Measurements from ENCODE around the gene HRG.

HRG gene

GRCh38 chr3:186620213-186621092 lies 45.4 kb upstream of the HRG start:
- no peak for DNase-seq
- intact Hi-C loops (cut with DNase I; ENCODE audit: low total_unique reads) = no loop called here
- Histone ChIP-seq H3K4me1 (peaks cover 0 to 10% (median 9%) of the 10 kb centered on the region in 4 donors), H3K9me3 (no peaks in the 10 kb centered on the region), H3K4me3 (no peak overlapping the region), H3K27ac (no peak overlapping the region), H3K27me3 (peaks cover 0 to 8% of the 10 kb centered on the region in 2 donors), H3K36me3 (no peaks in the 10 kb centered on the region)
- no peak for TF ChIP-seq CTCF (IDR thresholded peaks at IDR 0.05)

GRCh38 chr3:186621894-186622650 lies 43.7 kb upstream of the HRG start:
- intact Hi-C loops (cut with DNase I; ENCODE audit: low total_unique reads) = no loop called here
- peaks cover 0 to 16% of the 10 kb centered on the region in 2 donors for H3K27me3 ChIP-seq
- no peak overlapping the region for H3K4me3 ChIP-seq
- no peaks in the 10 kb centered on the region for H3K9me3 ChIP-seq
- no peaks in the 10 kb centered on the region for H3K36me3 ChIP-seq
- no peak for TF ChIP-seq CTCF (IDR thresholded peaks at IDR 0.05)
- peaks cover 0 to 6% (median 4%) of the 10 kb centered on the region in 4 donors for H3K4me1 ChIP-seq
- DNase-seq = no peak
- no peak overlapping the region for H3K27ac ChIP-seq

GRCh38 chr3:186622651-186623310 lies 43.0 kb upstream of the HRG start:
- Histone ChIP-seq H3K27ac (no peak overlapping the region), H3K4me3 (no peak overlapping the region), H3K4me1 (no peaks in the 10 kb centered on the region), H3K27me3 (peaks cover 0 to 14% of the 10 kb centered on the region in 2 donors), H3K36me3 (no peaks in the 10 kb centered on the region), H3K9me3 (no peaks in the 10 kb centered on the region)
- TF ChIP-seq CTCF (IDR thresholded peaks at IDR 0.05) = no peak
- intact Hi-C loops (cut with DNase I; ENCODE audit: low total_unique reads) = no loop called here
- no peak for DNase-seq

- H3K36me3 ChIP-seq = no peaks in the 10 kb centered on the region
- H3K4me1 ChIP-seq = no peaks in the 10 kb centered on the region
- H3K4me3 ChIP-seq = no peak overlapping the region
- intact Hi-C loops (cut with DNase I; ENCODE audit: low total_unique reads) = no loop called here
- TF ChIP-seq CTCF (IDR thresholded peaks at IDR 0.05) = no peak
- H3K27ac ChIP-seq = no peak overlapping the region
- H3K27me3 ChIP-seq = peaks cover 0 to 10% of the 10 kb centered on the region in 2 donors
- no peak for DNase-seq
- no peaks in the 10 kb centered on the region for H3K9me3 ChIP-seq
Measured at GRCh38 chr3:186624598-186624997, 41.2 kb upstream of the HRG start.

GRCh38 chr3:186625600-186626042 lies 40.2 kb upstream of the HRG start:
- Histone ChIP-seq H3K4me1 (no peaks in the 10 kb centered on the region), H3K4me3 (no peak overlapping the region), H3K9me3 (no peaks in the 10 kb centered on the region), H3K27me3 (peaks cover 0 to 10% of the 10 kb centered on the region in 2 donors), H3K36me3 (no peaks in the 10 kb centered on the region), H3K27ac (no peak overlapping the region)
- no peak for TF ChIP-seq CTCF (IDR thresholded peaks at IDR 0.05)
- DNase-seq = no peak
- intact Hi-C loops (cut with DNase I; ENCODE audit: low total_unique reads) = no loop called here

Measured in tibial artery (tissue), 4 donors.